ENCODE data around the gene NEK6.

NEK6 gene

DNA sequence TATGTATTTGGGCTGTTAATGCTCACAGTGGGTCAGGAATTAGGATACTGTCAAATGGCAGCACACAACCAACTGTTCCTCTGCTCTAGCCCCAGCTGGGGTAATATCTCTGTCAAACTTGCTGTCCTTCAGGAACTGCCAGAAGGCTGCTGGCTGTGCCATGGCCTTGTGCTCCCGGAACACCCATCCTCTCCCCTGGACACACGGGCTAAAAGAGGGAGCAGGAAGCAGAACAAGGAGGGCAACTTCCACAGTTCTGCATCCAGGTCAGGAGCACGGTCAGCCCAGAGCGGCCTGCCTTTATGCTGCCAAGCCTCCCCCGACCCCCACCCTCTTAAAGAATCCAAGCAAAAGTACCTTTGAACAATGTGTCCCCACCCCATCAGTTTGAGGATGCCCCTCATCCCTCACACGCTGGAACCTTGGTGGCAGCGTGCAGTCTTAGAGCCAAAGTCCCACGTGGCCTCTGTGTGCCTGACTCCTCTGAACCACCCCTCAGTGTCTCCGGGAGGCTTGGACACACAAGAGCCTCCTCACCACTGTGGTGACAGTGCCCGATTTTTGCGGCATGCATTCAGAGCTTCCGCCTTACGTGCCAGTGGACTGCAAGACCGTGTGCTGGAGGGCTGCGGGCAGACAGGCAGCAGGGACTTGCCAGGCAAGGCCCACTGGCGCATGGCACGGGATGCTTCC is 96.7 kb downstream of the NEK6 start:
- no peak for DNase-seq (ENCODE audit: low read depth)

DNA sequence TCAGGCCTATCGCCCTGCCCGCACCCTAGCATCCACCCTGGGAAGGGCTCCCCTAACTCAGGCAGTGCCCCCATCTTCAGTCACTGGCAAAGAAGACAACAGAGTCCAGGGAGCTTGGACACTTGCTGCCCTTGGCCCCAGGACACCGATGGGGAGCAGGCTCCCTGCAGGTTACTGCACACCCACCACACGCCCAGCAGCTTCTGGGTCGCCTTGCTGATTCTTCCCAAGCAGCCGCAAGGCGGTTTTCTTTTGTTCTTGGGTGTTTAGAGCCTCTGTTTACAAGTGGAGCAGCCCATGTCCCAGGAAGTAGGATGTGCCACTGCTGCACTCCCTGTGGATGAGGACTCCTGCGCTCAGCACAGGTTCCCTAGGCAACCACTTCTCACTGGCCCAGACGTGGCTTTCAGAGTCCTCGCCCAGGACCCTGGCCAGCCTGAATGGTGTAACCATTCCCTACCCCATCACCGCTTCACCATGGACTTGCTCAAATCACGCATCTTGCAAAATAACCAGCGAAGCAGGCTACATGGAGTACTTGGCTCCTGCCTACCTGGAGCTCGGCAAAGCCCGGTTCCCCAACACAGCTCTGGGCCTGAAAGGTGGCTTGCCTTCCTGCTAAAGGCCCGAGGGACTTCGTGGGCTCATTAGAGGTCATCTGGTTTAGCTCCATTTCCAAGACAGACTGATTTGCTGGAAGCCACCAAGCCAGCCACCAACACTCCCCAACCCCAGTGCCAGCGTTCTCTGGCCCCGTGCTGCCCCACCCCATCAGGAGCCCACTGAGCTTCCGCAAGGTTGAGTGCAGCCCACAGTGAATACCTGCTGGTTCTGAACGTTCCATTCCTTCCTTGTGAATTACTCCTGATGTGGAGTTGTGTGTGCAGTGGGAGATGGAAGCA is 97.5 kb downstream of the NEK6 start:
- no peak for DNase-seq (ENCODE audit: low read depth)

DNA sequence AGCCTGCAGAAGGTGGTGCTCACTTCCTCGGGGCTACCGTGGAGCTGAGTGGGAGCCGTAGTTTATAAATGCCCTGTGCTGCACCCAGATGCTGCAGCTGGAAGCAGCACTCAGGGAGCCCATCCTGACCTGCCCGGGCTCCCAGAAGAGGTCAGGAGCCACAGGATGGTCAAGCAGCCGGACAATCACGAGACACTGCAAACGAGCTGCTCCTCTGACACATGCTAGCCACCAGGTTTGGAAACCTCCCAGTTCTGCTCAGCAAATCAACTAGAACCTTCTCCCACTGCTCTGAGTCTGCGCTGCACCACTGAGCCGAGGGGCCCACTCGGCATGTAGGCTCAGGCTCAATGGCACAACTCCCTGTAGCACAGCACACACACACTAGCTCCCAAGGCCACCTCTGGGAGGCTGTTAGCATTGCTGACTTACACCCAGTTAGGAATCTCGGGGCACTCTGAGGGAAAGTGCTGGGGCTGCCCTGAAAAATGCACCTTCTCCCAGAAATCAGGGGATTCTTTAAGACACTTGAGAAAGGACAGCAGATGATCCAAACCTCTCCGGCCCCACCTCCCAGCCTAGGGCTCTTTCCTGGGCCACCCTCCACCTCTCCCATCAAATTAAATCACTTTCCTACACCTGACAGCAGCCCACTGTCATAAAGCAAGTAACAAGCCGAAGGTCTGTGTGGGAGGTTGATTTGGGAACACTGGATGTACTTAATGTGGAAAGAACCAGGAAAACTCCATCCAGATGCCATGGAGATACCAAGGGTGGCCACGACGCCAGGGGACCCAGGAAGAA is 98.4 kb downstream of the NEK6 start:
- DNase-seq (ENCODE audit: low read depth) = no peak

DNA sequence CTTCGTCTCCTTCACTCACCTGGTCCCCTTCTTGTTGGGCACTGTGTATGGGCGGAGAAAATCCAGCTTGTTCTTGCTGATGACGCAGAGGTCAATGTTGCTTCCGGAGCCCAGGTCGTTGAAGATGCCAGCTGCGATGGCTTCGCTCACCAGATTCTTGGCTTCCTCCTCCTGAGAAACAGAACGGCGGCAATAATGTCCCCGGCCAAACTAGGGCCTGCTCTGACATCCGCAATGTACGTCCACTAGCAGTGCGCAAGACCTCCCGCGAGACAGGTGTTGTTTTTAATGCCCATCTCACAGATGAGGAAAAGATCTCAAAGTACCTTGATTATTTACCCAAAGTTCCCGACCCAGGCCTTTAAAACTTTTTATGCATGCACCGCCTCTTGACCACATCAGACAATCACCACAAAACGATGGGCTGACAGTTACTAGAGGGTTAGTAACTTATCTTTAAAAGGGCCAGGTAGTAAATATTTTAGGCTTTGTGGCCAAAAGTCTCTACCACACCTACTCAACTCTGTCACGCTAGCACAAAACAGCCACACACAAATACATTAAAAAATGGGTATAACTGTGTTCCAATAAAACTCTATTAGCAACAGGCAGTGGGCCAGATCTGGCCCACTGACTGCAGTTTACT is 99.1 kb downstream of the NEK6 start:
- no peak for DNase-seq (ENCODE audit: low read depth)

DNA sequence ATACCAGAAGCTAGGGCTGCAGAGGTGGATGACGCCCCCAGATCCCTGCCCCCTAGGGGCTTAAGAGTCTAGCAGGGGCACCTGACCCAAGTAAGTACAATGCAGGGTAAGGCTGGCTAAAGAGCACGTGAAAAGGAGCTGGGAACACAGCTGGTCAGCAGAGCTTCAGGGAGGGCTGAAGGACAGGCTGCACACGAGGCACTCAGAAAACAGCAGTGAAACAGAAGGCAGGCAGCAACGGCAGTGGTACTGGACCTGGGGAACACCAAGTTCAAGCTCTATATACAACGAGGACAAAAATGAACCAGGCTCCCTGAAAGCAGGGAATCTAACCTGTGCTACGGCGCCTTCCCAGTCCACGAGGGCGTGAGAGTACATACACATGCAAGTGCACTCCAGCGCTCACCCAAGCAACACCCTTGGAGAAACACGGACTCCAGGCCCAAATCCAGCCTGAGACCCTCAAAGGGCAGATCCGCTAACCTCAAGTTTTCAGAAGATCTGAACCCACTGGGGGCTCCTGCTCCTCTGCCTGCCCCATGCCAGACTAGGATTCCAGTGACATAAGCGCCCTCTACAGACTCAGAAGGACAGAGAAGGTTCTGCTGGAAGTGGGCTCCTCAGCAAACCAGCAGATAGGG is 100.1 kb downstream of the NEK6 start:
- no peak for DNase-seq (ENCODE audit: low read depth)

DNA sequence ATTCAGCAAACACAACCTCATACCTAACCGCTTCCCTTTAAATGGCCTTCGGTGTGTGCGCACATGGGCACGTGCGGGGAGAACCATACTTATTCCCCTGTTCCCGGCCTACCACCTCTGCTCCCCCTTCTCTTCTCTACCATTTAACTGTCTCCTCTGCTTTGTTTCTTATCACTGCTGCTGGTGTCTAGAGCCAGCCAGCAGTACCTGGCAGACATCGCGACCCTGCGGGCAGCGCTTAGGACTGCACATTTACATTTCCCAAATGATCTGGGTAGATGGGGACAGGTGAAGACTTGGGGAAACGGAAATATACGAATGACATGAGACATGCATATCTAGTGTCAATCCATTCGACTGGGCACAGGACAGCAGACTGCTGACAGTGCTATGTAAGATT is 100.9 kb downstream of the NEK6 start:
- DNase-seq (ENCODE audit: low read depth) = no peak

DNA sequence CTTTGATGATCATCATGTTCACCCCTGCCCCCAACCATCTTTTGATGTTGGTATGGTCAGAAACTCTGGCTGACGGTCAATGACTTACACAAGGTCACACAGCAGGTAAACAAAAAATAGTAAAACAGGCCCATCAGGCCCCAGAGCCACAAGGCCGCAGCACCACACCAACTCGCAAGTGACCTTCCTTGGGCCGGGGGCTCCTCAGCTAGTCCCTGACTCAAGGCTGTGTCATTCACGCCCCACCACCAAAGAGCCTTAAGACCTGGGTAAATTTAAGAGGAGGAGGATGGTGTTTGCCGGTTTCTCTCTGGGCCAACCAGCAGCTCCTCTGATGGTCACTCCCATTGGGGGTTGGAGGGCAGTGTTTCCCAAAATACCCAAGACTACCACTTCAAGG is 101.7 kb downstream of the NEK6 start:
- no peak for DNase-seq (ENCODE audit: low read depth)

DNA sequence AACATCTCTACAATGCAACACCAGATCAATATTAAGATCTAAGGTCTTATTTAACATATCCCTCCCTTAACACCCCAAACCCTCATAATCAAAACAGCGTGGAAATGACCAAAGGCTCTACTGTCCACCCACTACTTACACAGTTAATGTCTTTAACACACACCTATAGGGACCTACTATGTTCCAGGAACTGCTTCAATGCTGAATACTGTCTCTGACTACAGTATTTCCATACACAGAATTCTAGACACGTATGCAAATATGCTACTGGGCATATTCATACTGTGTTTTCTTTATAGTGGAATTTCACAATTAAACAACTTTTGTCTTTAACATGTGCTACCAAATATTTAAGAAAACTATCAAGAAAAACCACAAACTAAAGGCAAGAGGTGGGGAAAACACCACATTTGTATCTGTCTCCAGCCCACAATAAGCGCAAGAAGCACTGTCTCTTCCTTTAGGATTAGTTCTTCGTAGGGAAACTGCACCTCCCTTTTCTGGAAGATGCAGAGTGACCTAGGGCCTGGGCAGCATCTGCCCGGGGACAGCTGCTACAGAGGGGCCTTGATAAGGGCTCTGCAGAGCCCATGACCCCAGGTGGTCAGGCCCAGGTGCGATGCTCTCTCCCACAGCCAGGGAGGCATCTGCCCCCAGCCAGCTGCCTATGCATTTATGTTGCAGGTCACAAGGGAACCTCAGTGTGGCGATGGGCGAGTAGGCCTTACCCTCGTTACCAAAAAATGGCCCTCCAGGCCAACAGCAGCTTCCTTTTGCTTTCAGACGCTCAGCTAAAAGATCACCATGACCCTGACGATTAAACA is 102.3 kb downstream of the NEK6 start:
- no peak for DNase-seq (ENCODE audit: low read depth)

DNA sequence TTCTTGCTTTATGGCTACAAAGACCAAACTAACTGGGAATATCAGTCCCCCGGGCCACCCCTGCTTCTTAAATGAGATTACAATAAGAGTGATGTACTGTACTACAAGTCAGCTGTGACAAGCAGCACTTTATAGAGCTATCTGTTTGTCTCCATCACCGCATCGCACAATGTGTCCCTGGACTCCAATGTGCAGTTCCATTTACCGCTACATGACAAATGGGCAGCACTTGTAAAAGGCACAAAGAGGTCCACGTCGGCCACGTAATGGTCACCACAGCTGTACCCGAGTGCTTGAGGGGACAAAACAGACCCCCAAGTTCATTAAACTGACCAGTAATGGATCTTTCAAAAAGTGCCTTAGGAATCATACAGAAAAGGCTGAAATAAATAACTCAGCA is 103.4 kb downstream of the NEK6 start:
- no peak for DNase-seq (ENCODE audit: low read depth)

DNA sequence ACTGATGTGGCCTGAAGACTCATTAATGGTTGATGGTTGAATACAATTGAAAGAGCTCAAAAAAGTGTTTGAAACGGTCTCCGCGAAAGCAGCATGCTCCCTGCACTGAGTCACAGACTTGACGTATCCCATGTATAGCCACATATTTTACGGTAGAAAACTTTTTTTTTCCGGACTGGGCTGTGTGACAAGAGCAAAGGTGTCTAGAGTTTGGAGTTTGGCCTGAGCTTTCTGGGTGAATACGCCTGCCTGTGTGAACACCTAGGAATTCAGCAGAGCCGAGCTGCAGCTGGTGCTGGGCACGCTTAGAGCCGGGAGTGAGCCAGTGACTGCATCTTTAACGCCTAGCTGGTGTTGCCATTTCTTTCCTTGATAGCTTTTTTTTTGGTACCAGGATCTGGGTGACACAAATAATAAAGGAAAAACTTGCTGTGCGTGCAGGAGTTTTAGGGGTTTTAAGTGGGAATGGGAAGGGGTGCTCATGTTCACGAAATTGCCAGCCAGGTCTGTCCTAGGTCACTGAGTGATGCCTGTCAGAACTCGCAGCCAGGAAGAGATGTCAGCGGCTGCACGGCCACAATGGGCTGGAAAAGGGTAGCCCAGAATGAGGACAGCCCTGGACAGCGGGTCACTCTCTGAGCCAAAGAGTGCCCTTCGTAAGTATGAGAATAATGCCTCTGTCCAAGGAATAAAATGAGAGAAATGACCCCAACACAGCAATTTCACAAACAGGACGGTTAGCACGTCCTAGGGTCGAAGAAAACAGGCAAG is 105.8 kb downstream of the NEK6 start:
- DNase-seq (ENCODE audit: low read depth) = no peak

DNA sequence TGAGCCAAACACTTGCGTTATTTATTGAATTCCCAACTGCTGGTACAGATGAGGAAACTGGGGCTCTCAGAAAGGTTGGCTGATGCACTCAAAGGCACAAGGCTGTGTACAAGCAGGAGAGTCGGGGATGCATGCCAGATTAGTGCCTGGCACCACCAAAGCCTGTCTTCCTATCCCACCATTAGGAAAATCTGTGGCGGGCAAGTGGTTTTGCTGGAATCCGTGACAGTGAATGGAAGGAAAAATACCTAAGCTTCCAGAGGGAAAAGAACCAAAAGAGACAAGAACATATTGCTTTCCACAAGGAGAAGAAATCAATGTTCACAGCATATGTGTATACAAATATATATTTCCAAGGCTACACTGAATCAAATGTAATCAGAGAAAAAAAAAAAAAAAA is 106.4 kb downstream of the NEK6 start:
- DNase-seq (ENCODE audit: low read depth) = no peak

DNA sequence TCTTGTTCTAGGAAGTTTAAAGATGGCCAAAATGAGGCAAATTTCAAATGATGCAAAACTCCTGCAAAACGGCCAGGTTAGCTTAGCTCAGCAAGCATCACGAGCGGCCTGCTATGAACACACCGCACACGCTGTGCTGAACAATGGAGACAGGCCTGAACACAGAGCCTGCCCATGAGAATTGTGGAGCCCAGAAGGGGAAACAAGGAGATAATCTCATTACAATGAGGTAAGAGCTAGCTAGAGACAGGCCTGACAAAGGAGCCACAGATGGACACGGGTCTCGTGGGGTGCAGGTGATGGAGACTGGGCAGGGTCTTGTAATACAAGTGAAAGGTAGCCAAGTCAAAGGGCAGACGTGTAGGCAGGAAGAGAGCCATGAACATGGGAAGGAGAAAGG is 107.3 kb downstream of the NEK6 start:
- DNase-seq (ENCODE audit: low read depth) = no peak

DNA sequence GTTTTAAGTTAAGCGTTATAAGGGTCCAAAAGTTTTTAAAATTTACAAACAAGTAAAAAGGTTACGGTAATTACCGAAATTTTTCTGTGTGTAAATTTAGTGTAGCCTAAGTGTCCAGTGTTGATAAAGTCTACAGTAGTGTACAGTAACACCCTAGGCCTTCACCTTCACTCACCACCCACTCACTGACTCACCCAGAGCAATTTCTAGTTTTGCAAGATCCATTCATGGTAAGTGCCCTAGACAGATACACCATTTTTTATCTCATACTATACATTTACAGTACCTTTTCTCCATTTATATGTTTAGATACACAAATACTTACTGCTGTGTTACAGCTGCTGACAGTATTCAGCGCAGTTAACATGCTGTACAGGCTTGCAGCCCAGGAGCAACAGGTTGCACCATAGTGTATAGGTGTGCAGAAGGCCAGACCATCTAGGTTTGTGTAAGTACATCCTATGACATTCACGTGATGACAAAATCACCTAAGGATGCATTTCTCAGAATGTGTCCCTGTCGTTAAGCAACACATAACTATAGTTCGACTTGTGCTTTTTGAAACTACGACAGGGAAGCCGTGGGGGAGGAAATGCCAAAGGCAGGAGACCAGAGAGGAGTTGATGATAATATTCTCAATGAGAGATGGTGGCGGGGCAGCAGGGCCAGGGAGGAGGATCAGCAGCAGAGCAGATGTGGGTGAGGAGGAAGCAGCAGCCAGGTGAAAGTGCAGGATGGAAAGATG is 108.9 kb downstream of the NEK6 start:
- DNase-seq (ENCODE audit: low read depth) = no peak

DNA sequence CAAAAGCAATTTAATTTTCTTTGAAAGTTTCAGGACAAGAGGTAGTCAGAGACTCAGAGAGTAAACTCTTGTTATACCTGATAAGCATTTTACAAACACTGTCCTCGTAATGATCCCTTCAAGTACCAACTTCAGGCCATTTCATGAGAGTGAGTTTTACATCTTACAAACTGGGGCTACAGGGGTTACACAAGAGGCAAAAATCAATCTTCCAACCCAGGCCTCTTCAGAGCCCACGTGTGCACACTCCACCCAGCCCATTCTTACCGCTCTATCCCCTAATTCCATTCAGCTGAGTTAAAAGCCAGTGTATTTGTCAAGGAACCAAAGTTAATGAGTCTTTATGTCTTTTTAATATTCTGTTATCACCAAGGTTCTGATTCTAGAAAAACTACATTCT is 110.9 kb downstream of the NEK6 start:
- no peak for DNase-seq (ENCODE audit: low read depth)

DNA sequence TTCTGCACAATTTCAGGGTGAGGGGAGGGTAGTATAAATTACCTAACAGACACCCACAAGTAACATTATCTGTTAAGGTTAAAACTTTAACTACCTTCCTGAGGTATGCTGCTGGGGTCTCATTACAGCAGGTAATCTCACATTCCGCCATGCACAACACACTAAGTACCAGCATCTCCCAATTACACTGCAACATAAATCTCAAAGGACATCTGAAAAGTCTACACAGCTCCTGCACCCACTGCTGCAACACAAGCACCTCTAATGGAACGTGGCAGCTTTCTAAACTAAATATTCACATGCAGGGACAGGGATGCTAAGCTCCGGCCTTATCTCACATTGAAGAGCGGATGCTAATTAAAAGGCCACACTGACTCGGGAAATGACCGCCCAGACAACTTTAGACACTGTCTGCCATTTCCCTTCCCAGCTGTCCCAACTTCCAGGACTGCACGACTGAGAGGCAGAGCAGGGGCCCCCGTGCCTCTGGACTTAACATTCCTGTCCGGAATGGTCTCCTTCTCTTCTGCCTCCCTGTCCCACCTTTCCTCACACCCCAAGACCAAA is 111.6 kb downstream of the NEK6 start:
- no peak for DNase-seq (ENCODE audit: low read depth)

DNA sequence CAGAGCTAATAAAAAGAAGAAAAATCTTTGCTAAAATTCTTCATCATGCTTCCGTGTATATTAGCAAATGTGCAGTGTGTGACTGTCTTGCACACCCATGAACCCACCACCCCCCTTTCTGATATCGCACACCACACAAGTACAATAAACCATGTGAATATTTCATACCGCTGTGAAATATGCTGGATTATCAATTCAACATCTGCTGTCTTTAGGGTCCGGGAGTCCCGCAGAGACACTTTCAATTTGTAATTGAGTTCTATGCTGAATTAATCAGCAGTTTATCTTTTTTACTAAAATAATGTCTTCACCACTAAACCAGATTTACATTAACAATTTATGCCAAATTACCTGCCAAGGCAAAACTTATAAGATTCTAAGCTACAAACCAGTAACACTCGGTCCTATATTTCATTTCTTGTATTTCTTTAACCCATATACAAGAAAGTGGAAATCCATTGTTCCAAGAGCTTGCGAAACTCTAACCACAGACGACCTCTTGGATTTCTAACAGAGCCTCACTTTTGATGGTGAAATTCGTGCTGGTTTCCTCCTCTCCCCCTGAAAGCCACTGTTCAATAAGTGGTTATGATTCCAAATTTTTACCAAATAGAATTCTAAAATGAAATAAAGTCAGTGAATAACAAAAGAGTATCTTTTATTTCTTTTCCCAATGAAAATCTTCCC is 113.3 kb downstream of the NEK6 start:
- no peak for DNase-seq (ENCODE audit: low read depth)

DNA sequence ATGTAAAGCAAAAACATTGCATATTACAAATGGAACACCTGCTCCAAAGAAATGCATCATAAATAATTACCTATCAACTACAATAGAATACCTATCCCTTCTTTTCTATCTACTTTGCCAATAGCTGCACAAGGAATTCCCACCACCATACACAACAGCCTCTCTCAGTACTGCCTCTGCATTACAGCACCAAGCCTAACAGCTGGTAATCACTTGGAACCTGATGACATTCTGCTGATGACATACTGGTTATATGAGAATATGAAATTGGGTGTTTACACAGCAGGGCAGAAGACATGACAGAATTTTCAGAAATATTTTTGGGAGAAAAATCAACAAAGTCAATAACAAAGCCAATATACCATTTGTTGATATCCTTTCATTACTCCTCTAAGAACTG is 114.3 kb downstream of the NEK6 start:
- DNase-seq (ENCODE audit: low read depth) = no peak

DNA sequence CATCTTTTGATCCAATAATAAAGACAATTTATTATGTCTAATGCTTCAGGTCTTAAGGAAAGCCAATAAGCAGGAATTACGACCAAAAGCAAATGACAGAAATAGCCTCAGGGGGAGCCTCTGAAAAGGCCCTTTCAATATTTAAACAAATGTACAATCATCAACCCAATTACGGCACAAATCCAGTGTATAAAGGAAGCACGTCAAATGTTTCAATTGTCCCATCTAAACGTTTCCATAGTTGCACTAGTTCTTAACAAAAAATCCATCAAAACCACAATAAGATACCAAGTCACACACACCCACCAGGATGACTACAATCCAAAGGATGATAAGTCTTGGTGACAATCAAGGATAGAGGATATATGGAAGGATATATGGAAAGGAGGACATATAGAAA is 115.6 kb downstream of the NEK6 start:
- DNase-seq (ENCODE audit: low read depth) = no peak

Data from stimulated activated CD8-positive, alpha-beta memory T cell treated with anti-CD3 and anti-CD28 coated beads, Interleukin-12 subunit alpha, Interleukin-12 subunit beta, amount 100 ng/mL, for 4 hours (primary cell).